GM12878 (cell line): ENCODE results near the gene GBP5.

ENCODE experiments used
- CHD2 ChIP-seq: IDR thresholded peaks from 2 replicates; pipeline ENCODE4 v1.6.1; 2011; ENCODE audit warnings: low read depth, low read length, improper control_type of control experiment, borderline replicate concordance
- CREM ChIP-seq: IDR thresholded peaks from 2 replicates; pipeline ENCODE4 v1.6.1; 2014; ENCODE audit warnings: antibody characterized with exemption, low read depth
- GATAD2B ChIP-seq: fragments of 450-650 bp; conservative IDR thresholded peaks from 2 replicates; pipeline ENCODE4 v1.6.1; 2017; ENCODE audit warnings: low read depth, mild to moderate bottlenecking, moderate library complexity
- JUNB ChIP-seq: IDR thresholded peaks from 2 replicates; pipeline ENCODE4 v1.6.1; 2016; ENCODE audit warnings: antibody characterized with exemption, mild to moderate bottlenecking
- POLR2A ChIP-seq: IDR thresholded peaks from 2 replicates; pipeline ENCODE4 v1.6.1; 2011; ENCODE audit warnings: low read depth, mild to moderate bottlenecking, low read length
- RCOR1 ChIP-seq: conservative IDR thresholded peaks from 2 replicates; pipeline ENCODE4 v1.6.1; 2012; ENCODE audit warnings: low read depth, low read length, improper control_type of control experiment
- SMC3 ChIP-seq: IDR thresholded peaks from 2 replicates; pipeline ENCODE4 v1.6.1; 2011; ENCODE audit warnings: low read length, improper control_type of control experiment, borderline replicate concordance
- SP1 ChIP-seq: IDR thresholded peaks from one replicate; pipeline ENCODE4 v1.6.1; 2011; ENCODE audit warnings: low read depth, low read length
- SREBF2 ChIP-seq: IDR thresholded peaks from 2 replicates; pipeline ENCODE4 v1.6.1; 2012; ENCODE audit warnings: mild to moderate bottlenecking, low read length
- SRF ChIP-seq, 2 experiments: IDR thresholded peaks; 2 replicates each; pipeline ENCODE4 v1.6.1; 2011; ENCODE audit warnings: low read depth in 2 of 2, low read length in 2 of 2, mild to moderate bottlenecking in 1 of 2, moderate library complexity in 1 of 2
- ZBED1 ChIP-seq: IDR thresholded peaks from 2 replicates; pipeline ENCODE4 v1.6.1; 2016; ENCODE audit warnings: borderline replicate concordance
- TF ChIP-seq, protein P1 (sequence below): IDR thresholded peaks from 2 replicates; pipeline ENCODE4 v1.6.1; 2012; ENCODE audit warnings: low read depth, low read length, improper control_type of control experiment
- TF ChIP-seq, protein P2 (sequence below), 3 experiments: IDR thresholded peaks in 2 of 3; conservative IDR thresholded peaks in 1 of 3; 2 replicates each; pipeline ENCODE4 v1.5.1; 2011; ENCODE audit warnings: low read depth in 3 of 3, low read length in 3 of 3, mild to moderate bottlenecking in 3 of 3, control low read depth in 2 of 3, moderate library complexity in 2 of 3, inconsistent platforms in 1 of 3, mixed read lengths in 1 of 3; ENCODE audit not compliant: control insufficient read depth in 2 of 3, insufficient read depth in 1 of 3; ENCODE audit errors: extremely low read depth in 1 of 3
- TF ChIP-seq, protein P3 (sequence below): IDR thresholded peaks from 2 replicates; pipeline ENCODE4 v1.6.1; 2011; ENCODE audit warnings: low read depth, low read length, improper control_type of control experiment, borderline replicate concordance

DNA sequence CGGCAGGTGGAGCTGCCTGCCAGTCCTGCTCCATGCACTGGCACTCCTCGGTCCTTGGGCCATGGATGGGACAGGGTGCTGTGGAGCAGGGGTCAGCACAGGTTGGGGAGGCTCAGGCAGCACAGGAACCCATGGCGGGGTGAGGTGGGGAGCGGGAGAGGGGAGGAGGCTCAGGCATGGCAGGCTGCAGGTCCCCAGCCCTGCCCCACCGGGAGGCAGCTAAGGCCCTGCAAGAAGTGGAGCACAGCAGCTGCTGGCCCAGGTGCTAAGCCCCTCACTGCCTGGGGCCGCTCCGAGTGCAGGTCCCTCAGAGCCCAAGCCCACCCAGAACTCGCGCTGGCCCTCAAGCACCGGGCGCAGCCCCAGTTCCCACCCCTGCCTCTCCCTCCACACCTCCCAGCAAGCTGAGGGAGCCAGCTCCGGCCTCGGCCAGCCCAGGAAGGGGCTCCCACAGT, 691 bp upstream of the GBP5 start:
- TF ChIP-seq CHD2 (no peak), CREM (no peak), SP1 (no peak), JUNB (no peak), SRF (IDR thresholded peaks at IDR 0.05; ENCODE audit: low read depth in 2 of 2, low read length in 2 of 2) (no peak), RCOR1 (no peak), GATAD2B (no peak), SMC3 (no peak), SREBF2 (no peak), POLR2A (no peak), ZBED1 (no peak)
- TF ChIP-seq, protein P1, sequence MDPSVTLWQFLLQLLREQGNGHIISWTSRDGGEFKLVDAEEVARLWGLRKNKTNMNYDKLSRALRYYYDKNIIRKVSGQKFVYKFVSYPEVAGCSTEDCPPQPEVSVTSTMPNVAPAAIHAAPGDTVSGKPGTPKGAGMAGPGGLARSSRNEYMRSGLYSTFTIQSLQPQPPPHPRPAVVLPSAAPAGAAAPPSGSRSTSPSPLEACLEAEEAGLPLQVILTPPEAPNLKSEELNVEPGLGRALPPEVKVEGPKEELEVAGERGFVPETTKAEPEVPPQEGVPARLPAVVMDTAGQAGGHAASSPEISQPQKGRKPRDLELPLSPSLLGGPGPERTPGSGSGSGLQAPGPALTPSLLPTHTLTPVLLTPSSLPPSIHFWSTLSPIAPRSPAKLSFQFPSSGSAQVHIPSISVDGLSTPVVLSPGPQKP = no peak
- TF ChIP-seq, protein P2, sequence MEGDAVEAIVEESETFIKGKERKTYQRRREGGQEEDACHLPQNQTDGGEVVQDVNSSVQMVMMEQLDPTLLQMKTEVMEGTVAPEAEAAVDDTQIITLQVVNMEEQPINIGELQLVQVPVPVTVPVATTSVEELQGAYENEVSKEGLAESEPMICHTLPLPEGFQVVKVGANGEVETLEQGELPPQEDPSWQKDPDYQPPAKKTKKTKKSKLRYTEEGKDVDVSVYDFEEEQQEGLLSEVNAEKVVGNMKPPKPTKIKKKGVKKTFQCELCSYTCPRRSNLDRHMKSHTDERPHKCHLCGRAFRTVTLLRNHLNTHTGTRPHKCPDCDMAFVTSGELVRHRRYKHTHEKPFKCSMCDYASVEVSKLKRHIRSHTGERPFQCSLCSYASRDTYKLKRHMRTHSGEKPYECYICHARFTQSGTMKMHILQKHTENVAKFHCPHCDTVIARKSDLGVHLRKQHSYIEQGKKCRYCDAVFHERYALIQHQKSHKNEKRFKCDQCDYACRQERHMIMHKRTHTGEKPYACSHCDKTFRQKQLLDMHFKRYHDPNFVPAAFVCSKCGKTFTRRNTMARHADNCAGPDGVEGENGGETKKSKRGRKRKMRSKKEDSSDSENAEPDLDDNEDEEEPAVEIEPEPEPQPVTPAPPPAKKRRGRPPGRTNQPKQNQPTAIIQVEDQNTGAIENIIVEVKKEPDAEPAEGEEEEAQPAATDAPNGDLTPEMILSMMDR (IDR thresholded peaks at IDR 0.05 in 2 of 3, conservative IDR thresholded peaks at IDR 0.05 in 1 of 3; ENCODE audit: control insufficient read depth in 2 of 3, extremely low read depth in 1 of 3, insufficient read depth in 1 of 3, low read depth in 3 of 3, low read length in 3 of 3) = no peak
- TF ChIP-seq, protein P3, sequence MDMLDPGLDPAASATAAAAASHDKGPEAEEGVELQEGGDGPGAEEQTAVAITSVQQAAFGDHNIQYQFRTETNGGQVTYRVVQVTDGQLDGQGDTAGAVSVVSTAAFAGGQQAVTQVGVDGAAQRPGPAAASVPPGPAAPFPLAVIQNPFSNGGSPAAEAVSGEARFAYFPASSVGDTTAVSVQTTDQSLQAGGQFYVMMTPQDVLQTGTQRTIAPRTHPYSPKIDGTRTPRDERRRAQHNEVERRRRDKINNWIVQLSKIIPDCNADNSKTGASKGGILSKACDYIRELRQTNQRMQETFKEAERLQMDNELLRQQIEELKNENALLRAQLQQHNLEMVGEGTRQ = no peak
